Activated T-helper 1 cell treated with anti-CD3 and anti-CD28 coated beads, Interleukin-12 subunit alpha, Interleukin-12 subunit beta, Interleukin-2, Interleukin-4 antibody, amounts not matched to agents 30 ng/mL and 10 ng/mL and 1 ng/mL, durations not matched to agents 14 hours and 24 hours and 36 hours (primary cell): Measurements from ENCODE around the gene GP1BB. TPM values are rescaled to one million over a fixed set of nuclear protein-coding genes. Genes with fewer than 3 reads are reported as not detected.

Experiments
- total RNA-seq: library from RNA; stranded (reverse); gene quantifications from 2 replicates; pipeline ENCODE4 v1.2.3, GENCODE V29; 2022

GP1BB gene
- total RNA-seq, 1 donor from 2014 or later = not detected

Other genes with a start within 250 kb of the GP1BB start
- 88.2 and 108 TPM in 2 replicates for gene UFD1, start 244.3 kb upstream of the GP1BB start, total RNA-seq
- gene CDC45, start 243.6 kb upstream of the GP1BB start, total RNA-seq = 104 and 116 TPM in 2 replicates
- gene CLDN5, start 199.1 kb upstream of the GP1BB start, total RNA-seq = 0.47 and 0.76 TPM in 2 replicates
- gene SEPTIN5, start 9.0 kb upstream of the GP1BB start, total RNA-seq = 0.98 and 1.3 TPM in 2 replicates
- gene TBX1, start 37.2 kb downstream of the GP1BB start, total RNA-seq = 0.29 and 0.56 TPM in 2 replicates
- 20.6 and 21.5 TPM in 2 replicates for gene GNB1L, start 131.3 kb downstream of the GP1BB start, total RNA-seq
- gene RTL10, start 131.3 kb downstream of the GP1BB start, total RNA-seq = 22.2 and 24.1 TPM in 2 replicates
- gene COMT, start 218.2 kb downstream of the GP1BB start, total RNA-seq = 99.4 and 112 TPM in 2 replicates
- gene TXNRD2, start 218.3 kb downstream of the GP1BB start, total RNA-seq = 19.0 and 20.0 TPM in 2 replicates